RWPE2 (cell line): ENCODE data around the gene TM9SF1.

Experiments
- ATAC-seq: fragments of 200-7000 bp; cut with Tn5 transposase; 3 replicates; pipeline ENCODE4 v1.9.1; 2021; ENCODE audit warnings: low read depth
- DNase-seq: peaks from one replicate; pipeline ENCODE4 v3.0.0-alpha.2; 2020; ENCODE audit warnings: low spot score
- H3K27ac ChIP-seq: fragments of 450-650 bp; 2 replicates; pipeline ENCODE4 v1.5.1; 2017; ENCODE audit warnings: mild to moderate bottlenecking; ENCODE audit not compliant: poor library complexity, severe bottlenecking
- H3K27me3 ChIP-seq: fragments of 250-450 bp; sonication (Bioruptor Pico); 2 replicates; pipeline ENCODE4 v1.5.1; 2021; ENCODE audit warnings: mild to moderate bottlenecking, moderate library complexity; ENCODE audit not compliant: insufficient read depth, poor library complexity, severe bottlenecking
- H3K36me3 ChIP-seq: fragments of 250-450 bp; sonication (Bioruptor Pico); 2 replicates; pipeline ENCODE4 v1.5.1; 2020; ENCODE audit warnings: low read depth, mild to moderate bottlenecking, moderate library complexity
- H3K4me1 ChIP-seq: fragments of 250-450 bp; sonication (Bioruptor Pico); 2 replicates; pipeline ENCODE4 v1.5.1; 2021; ENCODE audit warnings: mild to moderate bottlenecking, moderate library complexity; ENCODE audit not compliant: insufficient read depth, poor library complexity, severe bottlenecking
- H3K4me3 ChIP-seq: fragments of 250-450 bp; sonication (Bioruptor Pico); 2 replicates; pipeline ENCODE4 v1.5.1; 2021; ENCODE audit warnings: mild to moderate bottlenecking, moderate library complexity; ENCODE audit not compliant: severe bottlenecking
- H3K9me3 ChIP-seq: fragments of 250-450 bp; sonication (Bioruptor Pico); 2 replicates; pipeline ENCODE4 v1.5.1; 2021; ENCODE audit warnings: mild to moderate bottlenecking, moderate library complexity; ENCODE audit not compliant: severe bottlenecking
- TF ChIP-seq, protein P1 (sequence below): fragments of 450-650 bp; IDR thresholded peaks from one replicate; pipeline ENCODE4 v1.5.1; 2017; ENCODE audit warnings: mild to moderate bottlenecking, moderate library complexity; ENCODE audit not compliant: poor library complexity, severe bottlenecking

The TM9SF1 gene

DNA sequence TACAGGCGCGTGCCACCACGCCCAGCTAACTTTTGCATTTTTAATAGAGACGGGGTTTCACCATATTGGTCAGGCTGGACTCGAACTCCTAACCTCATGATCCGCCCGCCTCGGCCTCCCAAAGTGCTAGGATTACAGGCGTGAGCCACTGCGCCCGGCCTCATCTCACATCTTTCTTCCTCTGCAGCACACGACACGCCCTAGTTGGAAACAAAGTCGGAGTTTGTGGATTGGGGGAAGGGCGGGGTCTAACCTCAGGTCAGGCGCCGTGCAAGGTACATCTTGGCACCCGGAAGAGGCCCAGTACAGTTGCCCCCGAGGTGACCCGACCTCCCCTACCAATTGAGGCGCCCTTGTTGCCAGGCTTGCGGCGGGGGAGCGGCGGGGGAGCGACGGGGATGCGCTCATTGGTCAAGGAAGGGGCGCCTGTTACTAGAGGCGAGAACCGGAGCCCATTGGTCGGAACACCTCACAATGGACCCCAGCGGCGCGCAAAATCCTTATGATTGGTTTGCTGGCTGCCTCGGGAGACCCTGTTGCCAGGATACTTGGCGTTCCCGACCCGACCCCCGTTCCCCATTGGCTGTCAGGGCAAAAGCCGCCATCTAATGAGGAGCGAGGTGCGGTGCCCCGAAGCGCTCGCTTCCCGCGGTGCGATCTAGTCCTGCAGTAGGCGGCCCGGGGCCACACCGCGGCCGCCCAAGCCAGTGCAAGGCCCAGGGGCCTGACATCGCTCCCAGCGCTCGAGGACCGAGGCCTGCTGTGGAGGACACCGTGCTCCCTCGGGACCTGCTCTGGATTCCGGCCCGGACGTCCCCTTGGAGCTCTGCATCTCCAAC is 23.6 kb downstream of the TM9SF1 start, which contains the start of gene REC8:
TSS of gene REC8 (plus strand) at position 659 of the 839 bp plus-strand sequence. CDS start 473 bp downstream, outside the sequence.
- Histone ChIP-seq H3K4me3 (no peak within 1 kb of the TSS), H3K36me3 (0 out of 2 replicates have a peak, but pooled peaks cover 5% of the 10 kb centered on the region), H3K27me3 (no peaks in the 10 kb centered on the region), H3K4me1 (no peaks in the 10 kb centered on the region), H3K9me3 (no peaks in the 10 kb centered on the region), H3K27ac (no peak within 1 kb of the TSS)
- ATAC-seq = no peak
- TF ChIP-seq, protein P1, sequence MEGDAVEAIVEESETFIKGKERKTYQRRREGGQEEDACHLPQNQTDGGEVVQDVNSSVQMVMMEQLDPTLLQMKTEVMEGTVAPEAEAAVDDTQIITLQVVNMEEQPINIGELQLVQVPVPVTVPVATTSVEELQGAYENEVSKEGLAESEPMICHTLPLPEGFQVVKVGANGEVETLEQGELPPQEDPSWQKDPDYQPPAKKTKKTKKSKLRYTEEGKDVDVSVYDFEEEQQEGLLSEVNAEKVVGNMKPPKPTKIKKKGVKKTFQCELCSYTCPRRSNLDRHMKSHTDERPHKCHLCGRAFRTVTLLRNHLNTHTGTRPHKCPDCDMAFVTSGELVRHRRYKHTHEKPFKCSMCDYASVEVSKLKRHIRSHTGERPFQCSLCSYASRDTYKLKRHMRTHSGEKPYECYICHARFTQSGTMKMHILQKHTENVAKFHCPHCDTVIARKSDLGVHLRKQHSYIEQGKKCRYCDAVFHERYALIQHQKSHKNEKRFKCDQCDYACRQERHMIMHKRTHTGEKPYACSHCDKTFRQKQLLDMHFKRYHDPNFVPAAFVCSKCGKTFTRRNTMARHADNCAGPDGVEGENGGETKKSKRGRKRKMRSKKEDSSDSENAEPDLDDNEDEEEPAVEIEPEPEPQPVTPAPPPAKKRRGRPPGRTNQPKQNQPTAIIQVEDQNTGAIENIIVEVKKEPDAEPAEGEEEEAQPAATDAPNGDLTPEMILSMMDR = no peak
- DNase-seq = no peak

DNA sequence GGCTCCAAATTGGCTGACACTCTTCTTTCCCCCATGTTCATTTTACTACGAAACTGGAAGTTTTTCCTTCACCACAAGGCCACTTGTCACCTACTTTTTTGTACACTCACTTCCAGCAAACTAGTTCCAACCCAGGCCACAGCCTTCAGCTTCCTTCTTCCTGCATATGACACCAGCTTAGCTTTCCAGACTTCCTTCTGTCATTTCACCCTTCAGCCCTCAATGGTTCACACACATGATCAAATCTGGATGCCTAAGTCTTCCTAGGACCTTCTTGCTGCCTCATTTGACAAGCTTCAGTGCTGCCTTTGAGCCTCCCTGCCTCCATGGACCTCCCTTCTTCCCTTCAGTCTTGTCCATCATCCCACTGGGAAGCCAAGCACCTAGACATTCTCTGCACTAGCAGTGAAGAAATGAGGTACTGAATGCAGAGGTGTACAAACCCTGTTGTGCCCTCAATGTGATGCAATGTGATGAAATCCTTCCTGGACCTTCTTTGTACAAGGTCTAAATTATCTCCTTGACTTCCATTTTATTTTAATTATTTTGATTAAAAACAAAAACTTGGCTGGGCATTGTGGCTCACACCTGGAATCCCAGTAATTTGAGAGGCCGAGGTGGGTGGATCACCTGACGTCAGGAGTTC is 27.6 kb downstream of the TM9SF1 start:
- ATAC-seq = no peak

DNA sequence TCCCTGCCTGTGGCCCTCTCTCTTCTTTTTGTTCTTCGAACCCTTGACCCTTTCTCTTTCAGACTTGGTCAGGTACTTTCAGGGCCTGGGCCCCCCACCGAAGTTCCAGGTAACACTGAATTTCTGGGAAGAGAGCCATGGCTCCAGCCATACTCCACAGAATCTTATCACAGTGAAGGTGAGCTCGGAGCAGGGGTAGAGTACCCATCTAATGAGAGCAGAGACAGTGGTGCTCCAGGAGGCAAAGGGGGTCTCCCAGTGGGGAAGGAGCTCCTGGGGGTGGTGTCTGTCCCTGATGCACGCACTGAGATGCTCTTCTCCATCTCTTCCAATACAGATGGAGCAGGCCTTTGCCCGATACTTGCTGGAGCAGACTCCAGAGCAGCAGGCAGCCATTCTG is 29.5 kb downstream of the TM9SF1 start:
- H3K4me1 ChIP-seq = peaks cover 3% of the 10 kb centered on the region

More for the DNA sequence above, 27.6 kb downstream of the TM9SF1 start:
- Histone ChIP-seq H3K4me1 (no peaks in the 10 kb centered on the region), H3K36me3 (peaks cover 42% of the 10 kb centered on the region), H3K27me3 (no peaks in the 10 kb centered on the region), H3K9me3 (no peaks in the 10 kb centered on the region), H3K27ac (no peak overlapping the region), H3K4me3 (no peak overlapping the region)
- TF ChIP-seq, protein P1 = no peak
- DNase-seq = no peak

DNA sequence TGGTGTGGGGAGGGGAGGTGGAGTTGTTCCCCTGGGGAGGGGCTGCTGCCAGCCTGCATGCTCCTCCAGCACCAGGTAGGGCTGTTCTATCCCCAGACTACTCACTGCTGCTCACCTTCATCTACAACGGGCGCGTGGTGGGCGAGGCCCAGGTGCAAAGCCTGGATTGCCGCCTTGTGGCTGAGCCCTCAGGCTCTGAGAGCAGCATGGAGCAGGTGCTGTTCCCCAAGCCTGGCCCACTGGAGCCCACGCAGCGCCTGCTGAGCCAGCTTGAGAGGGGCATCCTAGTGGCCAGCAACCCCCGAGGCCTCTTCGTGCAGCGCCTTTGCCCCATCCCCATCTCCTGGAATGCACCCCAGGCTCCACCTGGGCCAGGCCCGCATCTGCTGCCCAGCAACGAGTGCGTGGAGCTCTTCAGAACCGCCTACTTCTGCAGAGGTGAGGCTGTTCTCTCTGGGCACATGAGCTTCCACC is 30.7 kb downstream of the TM9SF1 start:
- Histone ChIP-seq H3K4me3 (no peak overlapping the region), H3K9me3 (no peaks in the 10 kb centered on the region), H3K27me3 (no peaks in the 10 kb centered on the region), H3K27ac (no peak overlapping the region), H3K36me3 (peaks cover 56% of the 10 kb centered on the region), H3K4me1 (peaks cover 3% of the 10 kb centered on the region)
- no peak for ATAC-seq
- no peak for DNase-seq
- TF ChIP-seq, protein P1 = no peak

More for the DNA sequence above, 29.5 kb downstream of the TM9SF1 start:
- no peak for DNase-seq
- peaks cover 50% of the 10 kb centered on the region for H3K36me3 ChIP-seq
- ATAC-seq = no peak
- H3K27ac ChIP-seq = no peak overlapping the region
- H3K9me3 ChIP-seq = no peaks in the 10 kb centered on the region
- H3K27me3 ChIP-seq = no peaks in the 10 kb centered on the region
- no peak overlapping the region for H3K4me3 ChIP-seq
- TF ChIP-seq, protein P1 = no peak
